GM12892 (cell line): Measurements from ENCODE around the gene DLG1.

Source experiments
- POLR2AphosphoS5 ChIP-seq: IDR thresholded peaks from 2 replicates; pipeline ENCODE4 v1.6.1; 2011; ENCODE audit warnings: low read depth, low read length, control low read depth
- TAF1 ChIP-seq: IDR thresholded peaks from 2 replicates; pipeline ENCODE4 v1.6.1; 2011; ENCODE audit warnings: low read depth, mild to moderate bottlenecking, control low read depth, low read length, borderline replicate concordance

DNA sequence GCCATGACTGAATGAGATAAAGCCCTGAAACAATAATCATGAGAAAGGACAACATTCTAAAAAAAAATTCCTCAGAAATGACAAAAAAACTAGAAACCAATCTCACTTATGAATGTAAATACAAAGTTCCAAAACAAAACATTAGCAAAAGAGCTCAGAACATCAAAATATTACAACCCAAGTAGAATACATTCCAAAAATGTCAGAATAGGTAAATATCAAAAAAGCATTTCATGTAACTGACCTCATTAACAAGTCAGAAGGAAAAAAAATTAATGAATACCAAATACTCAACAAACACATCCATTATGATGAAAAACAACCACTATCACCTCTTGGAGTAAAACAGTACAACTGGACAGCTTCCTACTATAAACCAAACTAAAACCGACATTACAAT is 93.1 kb downstream of the DLG1 start:
- TF ChIP-seq POLR2AphosphoS5 (no peak), TAF1 (no peak)
